ENCODE measurements around the gene TEX29.

The TEX29 gene

DNA sequence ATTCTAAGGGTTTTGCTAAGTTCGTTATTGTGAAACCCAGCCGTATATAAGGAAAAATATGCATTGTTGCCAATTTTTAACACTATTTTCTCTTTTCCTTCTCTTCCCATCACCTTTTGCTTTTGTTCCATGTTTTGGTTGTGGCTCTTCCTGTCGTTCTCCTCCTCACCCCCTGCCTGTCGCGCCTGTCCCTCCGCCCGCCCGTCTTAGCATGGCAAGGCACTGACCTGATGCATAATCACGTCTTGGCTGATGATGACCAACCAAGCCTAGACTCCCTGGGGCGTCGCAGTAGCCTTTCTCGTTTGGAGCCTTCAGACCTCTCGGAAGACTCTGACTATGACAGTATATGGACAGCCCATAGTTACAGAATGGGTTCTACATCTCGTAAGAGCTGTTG, 28.5 kb upstream of the TEX29 start:
- no peak for DNase-seq (ENCODE audit: low read depth)

DNA sequence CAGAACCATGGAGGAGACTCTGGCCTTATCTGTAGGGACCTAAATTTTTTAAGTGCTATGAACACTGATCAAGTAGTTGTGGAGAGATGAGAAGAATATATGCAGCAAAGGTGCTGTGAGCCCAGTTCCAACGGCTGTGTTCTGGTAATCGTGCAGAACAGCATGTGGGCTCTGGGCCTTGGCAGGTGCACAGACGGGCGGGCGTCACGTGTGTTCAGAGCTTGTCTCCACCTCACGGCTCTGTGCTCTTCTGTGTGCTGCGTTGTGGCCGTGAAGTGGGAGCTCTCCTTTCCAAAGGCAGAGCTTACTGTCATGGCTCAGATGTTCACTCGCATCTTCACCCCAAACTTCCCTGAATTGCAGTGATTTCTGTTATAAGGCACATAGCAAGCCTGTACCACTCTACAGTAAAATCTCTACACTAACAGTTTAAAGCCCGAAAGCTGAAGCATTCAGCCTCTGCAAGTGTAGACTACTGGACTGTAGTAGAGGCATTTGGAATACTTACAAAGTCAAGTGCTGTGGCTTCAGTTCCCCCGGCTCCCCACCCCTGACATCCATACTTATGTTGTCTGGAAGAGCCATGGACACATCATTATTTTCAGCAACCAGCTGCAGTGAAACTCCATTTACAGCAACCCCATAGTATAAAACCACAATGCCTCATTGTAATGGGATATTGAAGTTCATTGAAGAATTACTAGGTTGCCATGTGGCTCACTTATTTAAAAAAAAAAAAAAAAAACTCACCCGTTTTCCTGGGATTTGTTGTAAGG, 27.5 kb upstream of the TEX29 start:
- DNase-seq (ENCODE audit: low read depth): no peak

DNA sequence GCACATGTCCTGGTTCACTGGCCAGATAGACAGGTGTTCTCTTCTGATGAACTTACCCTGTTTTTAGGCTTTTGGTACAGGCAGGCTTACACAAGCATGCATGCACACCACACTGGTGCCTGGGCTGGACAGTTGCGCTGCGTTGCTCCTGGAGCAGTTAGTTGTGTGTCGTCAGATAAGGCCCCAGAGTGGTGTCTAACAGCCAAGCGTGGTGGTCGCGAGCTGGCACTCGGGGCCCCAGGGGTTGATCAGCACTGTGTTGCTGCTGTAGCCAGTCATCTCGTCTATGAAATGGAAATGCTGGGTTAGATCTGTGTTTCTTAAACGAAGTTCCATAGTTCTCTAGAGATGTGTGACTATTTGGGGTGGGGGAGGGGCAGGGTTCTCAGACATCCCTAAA, 24.6 kb upstream of the TEX29 start:
- no peak for DNase-seq (ENCODE audit: low read depth)

DNA sequence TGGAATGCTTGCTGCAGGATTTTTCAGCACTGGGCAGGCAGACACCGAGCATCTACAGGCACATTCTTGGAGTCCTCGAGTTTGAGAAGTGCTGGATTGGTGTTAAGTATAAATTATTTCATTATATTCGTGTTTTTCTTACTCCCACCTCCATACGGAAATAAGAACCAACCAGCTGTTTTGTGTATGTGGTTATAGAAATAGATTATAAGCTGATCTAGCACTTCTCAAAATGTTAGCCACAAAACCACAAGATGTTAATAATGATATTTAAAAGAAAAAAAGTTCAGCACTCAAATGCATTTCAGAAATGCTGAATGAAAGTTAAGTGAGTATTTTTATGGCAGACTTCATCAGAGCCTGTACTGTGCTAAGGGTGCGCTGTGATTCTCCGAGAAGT, 24.0 kb upstream of the TEX29 start:
- DNase-seq (ENCODE audit: low read depth): no peak

- no peak for DNase-seq (ENCODE audit: low read depth)
Observed at GRCh38 chr13:111298214-111298975, 22.0 kb upstream of the TEX29 start.

- DNase-seq (ENCODE audit: low read depth): no peak
Observed at GRCh38 chr13:111302045-111302726, 18.3 kb upstream of the TEX29 start.

DNA sequence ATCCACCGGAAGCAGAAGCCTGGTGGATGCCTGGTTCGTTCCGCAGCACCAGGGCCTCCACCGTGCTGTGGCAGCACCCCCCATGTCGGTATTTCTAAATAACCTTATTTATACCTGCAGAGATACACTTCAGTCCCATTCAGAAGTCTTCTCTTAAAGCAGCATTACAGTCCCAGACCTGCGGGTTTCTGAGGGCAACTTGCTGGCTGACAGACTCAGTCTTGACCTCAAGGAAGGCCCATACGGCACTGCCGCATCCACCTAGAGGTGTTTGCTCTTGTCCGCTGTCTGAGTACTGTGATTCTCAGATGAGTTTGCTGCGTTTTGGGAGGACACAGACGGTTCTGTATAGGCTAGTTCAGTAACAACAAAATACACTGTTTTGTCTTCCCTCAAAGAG, 16.9 kb upstream of the TEX29 start:
- DNase-seq (ENCODE audit: low read depth): no peak

DNA sequence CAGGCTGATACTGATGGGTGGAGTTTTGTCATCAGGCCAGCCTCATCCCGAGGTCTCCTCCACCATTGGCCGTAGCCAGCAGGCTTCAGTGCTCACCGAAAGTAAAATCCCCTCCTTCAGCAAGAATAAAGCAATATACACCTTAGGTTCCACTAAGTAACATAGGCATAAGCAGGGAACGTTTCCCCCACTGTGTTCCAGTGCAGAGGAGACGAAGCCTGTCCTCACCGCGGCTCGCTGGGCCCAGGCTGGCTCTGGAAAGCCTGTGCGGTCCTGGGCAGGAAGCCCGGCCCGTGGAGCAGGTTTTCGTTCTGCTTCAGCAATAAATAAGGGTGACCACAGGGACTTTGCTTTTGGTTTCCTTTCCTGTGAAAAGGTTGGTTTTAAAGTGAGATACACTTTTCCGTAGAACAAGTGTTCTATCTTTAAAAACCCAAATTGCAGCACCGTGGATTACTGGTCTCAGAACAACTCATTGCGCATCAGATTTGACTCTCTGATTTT, 16.3 kb upstream of the TEX29 start:
- no peak for DNase-seq (ENCODE audit: low read depth)

DNA sequence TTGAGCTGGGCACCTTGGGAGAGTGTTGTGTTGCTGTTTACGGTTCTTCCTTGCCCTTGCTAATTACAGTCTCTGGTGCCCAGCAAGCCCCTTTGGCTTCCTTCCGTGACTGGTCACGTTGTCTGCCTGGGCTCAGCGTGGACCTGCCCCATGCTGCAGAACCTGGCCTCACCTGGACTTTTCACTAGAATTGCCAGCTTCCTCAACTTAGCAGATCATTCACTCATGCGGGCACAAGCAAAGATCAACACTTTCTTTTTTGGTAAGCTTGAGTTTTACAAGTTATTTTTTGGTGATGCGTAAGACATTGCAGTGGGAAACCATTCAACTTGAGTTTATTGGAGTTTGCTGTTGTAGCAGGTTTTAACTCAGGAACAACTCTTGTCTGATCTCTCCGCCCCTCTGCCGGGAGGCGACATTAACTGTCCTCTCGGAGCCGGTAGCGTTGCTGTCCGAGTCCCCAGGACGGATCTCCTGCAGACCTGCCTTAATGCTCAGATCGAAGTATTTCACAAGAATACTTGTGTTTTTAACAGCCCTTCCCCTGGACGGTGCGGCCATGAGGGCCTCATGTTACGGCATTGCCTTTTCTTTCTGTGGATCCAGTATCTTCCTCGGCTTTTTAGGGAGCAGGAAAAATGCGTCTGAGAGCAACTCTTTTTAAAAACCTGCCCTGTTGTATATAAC, 15.7 kb upstream of the TEX29 start:
- DNase-seq (ENCODE audit: low read depth): no peak

- no peak for DNase-seq (ENCODE audit: low read depth)
Observed at GRCh38 chr13:111312944-111313590, 7.4 kb upstream of the TEX29 start.

DNA sequence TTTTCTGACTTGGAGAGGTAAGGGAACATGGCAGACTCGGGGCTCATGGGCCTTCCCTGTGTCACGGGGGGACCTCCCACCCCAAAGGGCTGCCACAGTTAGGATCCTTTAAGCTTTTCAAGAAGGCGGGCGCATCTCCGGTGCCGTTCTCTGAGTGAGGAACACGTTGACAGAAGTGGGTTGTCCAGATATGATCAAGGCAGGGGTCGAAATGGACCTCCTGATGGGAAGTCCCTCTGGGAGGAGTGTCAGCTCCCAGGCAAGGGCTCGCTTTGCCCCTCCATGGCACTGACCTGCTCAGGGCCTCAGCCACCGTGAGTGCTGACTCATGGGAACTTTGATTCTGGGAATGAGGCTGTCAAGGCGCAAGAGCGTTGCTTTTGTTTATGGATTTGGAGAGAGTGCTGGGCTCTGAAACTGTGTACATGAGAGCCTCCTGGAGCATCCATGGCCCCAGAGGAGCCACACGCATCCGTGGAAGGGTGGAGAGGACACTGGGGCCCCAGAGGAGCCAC, 6.5 kb upstream of the TEX29 start:
- DNase-seq (ENCODE audit: low read depth): no peak

- DNase-seq (ENCODE audit: low read depth): no peak
Observed at GRCh38 chr13:111314852-111315251, 5.6 kb upstream of the TEX29 start.

DNA sequence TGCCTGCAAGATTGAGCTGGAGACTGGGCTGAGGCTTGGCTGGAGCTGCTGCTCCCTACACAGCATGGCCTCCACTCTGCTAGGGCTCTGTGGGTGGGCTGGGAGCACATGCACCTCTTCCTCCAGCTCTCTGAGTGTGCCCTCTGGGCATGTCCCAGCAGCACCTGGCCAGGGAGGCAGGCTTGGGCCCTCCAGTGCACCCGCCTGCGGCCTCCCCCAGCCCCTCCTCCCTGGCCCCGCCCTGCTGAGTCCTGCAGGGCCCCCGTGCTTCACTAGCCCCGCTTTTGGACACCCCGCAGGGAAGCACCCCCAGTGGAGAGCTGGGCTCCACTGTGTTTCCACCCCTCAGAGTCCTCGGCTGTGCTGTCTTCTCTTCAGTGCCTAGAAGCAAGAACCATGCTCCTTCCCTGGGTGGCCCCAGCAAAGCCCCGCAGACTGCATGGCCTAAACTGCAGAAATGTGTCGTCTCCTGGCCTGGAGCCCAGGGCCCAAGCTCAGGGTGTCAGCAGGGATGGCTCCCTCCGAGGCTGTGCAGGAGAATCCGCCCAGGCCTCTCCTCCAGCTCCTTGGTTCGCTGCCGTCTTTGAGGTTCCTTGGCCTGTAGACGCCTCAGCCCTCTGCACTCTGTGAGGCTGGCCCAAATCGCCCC, 5.0 kb upstream of the TEX29 start:
- DNase-seq (ENCODE audit: low read depth): no peak

- no peak for DNase-seq (ENCODE audit: low read depth)
Observed at GRCh38 chr13:111316161-111316730, 4.2 kb upstream of the TEX29 start.

DNA sequence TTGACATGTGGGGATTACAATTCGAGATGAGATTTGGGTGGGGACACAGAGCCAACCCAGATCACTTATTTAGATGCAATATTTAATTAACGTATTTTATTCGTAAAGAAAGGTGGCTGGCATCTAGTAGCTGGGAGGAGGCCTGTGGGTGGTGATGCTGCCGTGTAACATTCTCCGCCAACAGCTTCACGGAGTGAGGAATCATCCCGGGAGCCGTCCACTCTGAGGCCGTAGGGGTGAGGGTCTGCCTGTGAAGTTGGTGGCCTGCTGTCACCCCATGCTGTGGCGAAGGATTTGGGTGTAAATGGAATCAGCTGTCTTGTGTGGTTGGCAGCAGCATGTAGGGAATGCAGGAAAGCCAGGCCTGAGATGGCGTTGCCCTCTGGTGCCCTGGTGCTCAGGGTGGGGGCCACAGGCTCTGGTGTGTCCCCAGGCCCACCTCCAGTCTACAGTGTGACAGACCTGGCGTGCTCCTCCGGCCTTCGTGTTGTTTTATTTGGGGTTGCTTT, 3.3 kb upstream of the TEX29 start:
- no peak for DNase-seq (ENCODE audit: low read depth)

- no peak for DNase-seq (ENCODE audit: low read depth)
Observed at GRCh38 chr13:111317571-111318345, 2.7 kb upstream of the TEX29 start.

- no peak for DNase-seq (ENCODE audit: low read depth)
Observed at GRCh38 chr13:111318386-111318785, 2.1 kb upstream of the TEX29 start.

DNA sequence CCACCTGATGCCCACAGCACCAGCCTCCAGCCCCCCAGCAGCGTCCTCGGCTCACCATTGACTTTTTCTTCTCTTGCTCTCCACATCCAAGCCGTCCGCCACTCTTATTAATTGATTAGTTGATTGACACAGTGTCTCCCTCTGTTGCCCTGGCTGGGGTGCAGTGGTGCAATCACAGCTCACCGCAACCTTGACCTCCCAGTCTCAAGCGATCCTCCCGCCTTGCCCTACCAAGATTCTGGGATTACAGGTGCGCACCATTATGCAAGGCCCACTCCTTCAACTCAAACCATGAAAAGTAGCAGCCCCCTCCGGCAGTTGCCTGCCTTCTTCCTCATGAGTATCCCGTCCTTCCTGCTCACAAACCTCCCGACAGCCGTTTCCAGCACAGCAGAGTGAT, 921 bp upstream of the TEX29 start:
- no peak for DNase-seq (ENCODE audit: low read depth)

Measured in stimulated activated CD8-positive, alpha-beta memory T cell treated with anti-CD3 and anti-CD28 coated beads, Interleukin-15, amount 100 ng/mL, for 24 hours (primary cell).